ENCODE results near the gene LMO7. TPM values are rescaled to one million over a fixed set of nuclear protein-coding genes. Genes with fewer than 3 reads are reported as not detected.

The LMO7 gene
- total RNA-seq, 2 experiments from 2014 or later = 21.4 to 25.4 TPM

GRCh38 chr13:75763512-75763911 is 127.4 kb downstream of the LMO7 start:
- Histone ChIP-seq H3K79me2 (ENCODE audit: insufficient read depth, low read depth, low read length) (no peaks in the 10 kb centered on the region), H3K9me3 (ENCODE audit: low read length) (no peaks in the 10 kb centered on the region), H3K4me3 (ENCODE audit: low read depth, low read length, poor library complexity, severe bottlenecking) (no peak overlapping the region), H3K4me2 (ENCODE audit: low read length) (no peak overlapping the region), H3K27ac (ENCODE audit: low read depth, low read length, poor library complexity, severe bottlenecking) (no peak overlapping the region), H3K36me3 (ENCODE audit: insufficient read depth, low read length) (no peaks in the 10 kb centered on the region), H4K20me1 (ENCODE audit: insufficient read depth, low read length) (no peaks in the 10 kb centered on the region), H2AFZ (ENCODE audit: low read length) (no peak overlapping the region), H3K9me2 (ENCODE audit: insufficient read depth, low read length) (no peaks in the 10 kb centered on the region), H3K4me1 (ENCODE audit: insufficient read depth, low read length, poor library complexity, severe bottlenecking) (no peaks in the 10 kb centered on the region)
- TF ChIP-seq CTCF (conservative IDR thresholded peaks at IDR 0.05; ENCODE audit: low read length) = no peak
- TF ChIP-seq EZH2phosphoT487 (IDR thresholded peaks at IDR 0.05; ENCODE audit: borderline replicate concordance, low read depth, low read length) = no peak
- intact Hi-C loops (cut with micrococcal nuclease; ENCODE audit: unreplicated experiment) = no loop called here
- CTCF ChIA-PET (ENCODE audit: unreplicated experiment) = no interaction called here
- POLR2A ChIA-PET = interaction anchor here (0.6 kb wide), 1 partner anchor 13 kb away, joined by 4 read pairs; no protein-coding TSS in a partner anchor
- no TSS peak for BruUV-seq (replicated peaks)
- DNase-seq (ENCODE audit: low spot score) = no peak

GRCh38 chr13:75764251-75764925 is 128.3 kb downstream of the LMO7 start:
- intact Hi-C loops (cut with micrococcal nuclease; ENCODE audit: unreplicated experiment) = no loop called here
- H3K36me3 ChIP-seq (ENCODE audit: insufficient read depth, low read length) = no peaks in the 10 kb centered on the region
- DNase-seq (ENCODE audit: low spot score) = no peak
- no peak overlapping the region for H3K4me3 ChIP-seq (ENCODE audit: low read depth, low read length, poor library complexity, severe bottlenecking)
- H2AFZ ChIP-seq (ENCODE audit: low read length) = no peak overlapping the region
- ChIA-PET POLR2A (interaction anchor here (1.0 kb wide), 1 partner anchor 9 kb away, joined by 3 read pairs; no protein-coding TSS in a partner anchor), CTCF (ENCODE audit: unreplicated experiment) (no interaction called here)
- H3K9me2 ChIP-seq (ENCODE audit: insufficient read depth, low read length) = no peaks in the 10 kb centered on the region
- H4K20me1 ChIP-seq (ENCODE audit: insufficient read depth, low read length) = no peaks in the 10 kb centered on the region
- no peaks in the 10 kb centered on the region for H3K9me3 ChIP-seq (ENCODE audit: low read length)
- H3K27ac ChIP-seq (ENCODE audit: low read depth, low read length, poor library complexity, severe bottlenecking) = no peak overlapping the region
- H3K4me1 ChIP-seq (ENCODE audit: insufficient read depth, low read length, poor library complexity, severe bottlenecking) = no peaks in the 10 kb centered on the region
- H3K79me2 ChIP-seq (ENCODE audit: insufficient read depth, low read depth, low read length) = no peaks in the 10 kb centered on the region
- no TSS peak for BruUV-seq (replicated peaks)
- no peak for TF ChIP-seq EZH2phosphoT487 (IDR thresholded peaks at IDR 0.05; ENCODE audit: borderline replicate concordance, low read depth, low read length)
- no peak for TF ChIP-seq CTCF (conservative IDR thresholded peaks at IDR 0.05; ENCODE audit: low read length)
- H3K4me2 ChIP-seq (ENCODE audit: low read length) = no peak overlapping the region

GRCh38 chr13:75764926-75765310 is 128.8 kb downstream of the LMO7 start:
- Histone ChIP-seq H3K27ac (ENCODE audit: low read depth, low read length, poor library complexity, severe bottlenecking) (no peak overlapping the region), H3K4me1 (ENCODE audit: insufficient read depth, low read length, poor library complexity, severe bottlenecking) (no peaks in the 10 kb centered on the region), H3K4me3 (ENCODE audit: low read depth, low read length, poor library complexity, severe bottlenecking) (no peak overlapping the region), H3K79me2 (ENCODE audit: insufficient read depth, low read depth, low read length) (no peaks in the 10 kb centered on the region), H3K36me3 (ENCODE audit: insufficient read depth, low read length) (no peaks in the 10 kb centered on the region), H3K4me2 (ENCODE audit: low read length) (no peak overlapping the region), H3K9me3 (ENCODE audit: low read length) (no peaks in the 10 kb centered on the region), H4K20me1 (ENCODE audit: insufficient read depth, low read length) (no peaks in the 10 kb centered on the region), H3K9me2 (ENCODE audit: insufficient read depth, low read length) (no peaks in the 10 kb centered on the region), H2AFZ (ENCODE audit: low read length) (no peak overlapping the region)
- no peak for TF ChIP-seq CTCF (conservative IDR thresholded peaks at IDR 0.05; ENCODE audit: low read length)
- TF ChIP-seq EZH2phosphoT487 (IDR thresholded peaks at IDR 0.05; ENCODE audit: borderline replicate concordance, low read depth, low read length) = no peak
- DNase-seq (ENCODE audit: low spot score) = no peak
- BruUV-seq (replicated peaks) = no TSS peak
- intact Hi-C loops (cut with micrococcal nuclease; ENCODE audit: unreplicated experiment) = no loop called here
- CTCF ChIA-PET (ENCODE audit: unreplicated experiment) = no interaction called here
- POLR2A ChIA-PET = interaction anchor here (0.6 to 1.0 kb wide), 2 partner anchors 9 to 29 kb away, joined by 3 to 4 read pairs; no protein-coding TSS in a partner anchor

Data from OCI-LY7 (cell line).